Fibroblast of skin of abdomen (primary cell): ENCODE data around the gene THRSP. TPM values are rescaled to one million over a fixed set of nuclear protein-coding genes. Genes with fewer than 3 reads are reported as not detected.
"Not testable (repeated sequence)": the region's sequence is repeated elsewhere in the genome, so short reads cannot be mapped to it uniquely, and the experiment has no call there.

Experiments
- DNase-seq: peaks from one replicate; pipeline ENCODE4 v3.0.0-alpha.2; 2013
- polyA plus RNA-seq, 2 experiments: library from polyadenylated mRNA; unstranded; fragments of 120-200 nt; gene quantifications; one replicate each; pipeline ENCODE4 v1.2.1, GENCODE V29; 2013; ENCODE audit not compliant: insufficient read length in 2 of 2

Gene THRSP
- not detected for polyA plus RNA-seq (2013, experiment 1 of 2; ENCODE audit: insufficient read length)
- polyA plus RNA-seq (2013, experiment 2 of 2; ENCODE audit: insufficient read length) = not detected

- no peak for DNase-seq
These were observed at the start of gene THRSP for GRCh38 chr11:78063440-78064181. THRSP (plus strand) TSS chr11:78063861; CDS start chr11:78063882, 21 bp downstream.

- DNase-seq = not testable (repeated sequence)
These were observed 48.6 kb upstream of the THRSP start for GRCh38 chr11:78014937-78015520.

DNA sequence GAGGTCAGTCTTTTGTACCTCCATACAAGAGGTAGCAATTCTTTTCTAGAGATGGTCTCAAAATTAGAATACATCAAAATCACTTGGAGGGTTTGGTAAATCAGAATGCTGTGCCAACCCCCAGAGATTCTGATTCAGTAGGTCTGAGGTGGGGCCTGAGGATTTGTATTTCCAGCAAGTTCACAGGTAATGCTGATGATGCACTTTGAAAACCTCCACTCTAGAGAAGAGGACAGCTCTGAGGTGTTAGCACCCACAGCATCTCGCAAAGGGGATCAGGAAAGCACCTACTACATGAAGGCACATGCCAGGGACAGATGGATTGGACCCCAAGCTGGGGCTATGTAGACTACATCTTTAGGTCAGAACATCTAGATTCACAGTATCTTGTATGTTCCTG, 47.8 kb upstream of the THRSP start:
- no peak for DNase-seq

DNA sequence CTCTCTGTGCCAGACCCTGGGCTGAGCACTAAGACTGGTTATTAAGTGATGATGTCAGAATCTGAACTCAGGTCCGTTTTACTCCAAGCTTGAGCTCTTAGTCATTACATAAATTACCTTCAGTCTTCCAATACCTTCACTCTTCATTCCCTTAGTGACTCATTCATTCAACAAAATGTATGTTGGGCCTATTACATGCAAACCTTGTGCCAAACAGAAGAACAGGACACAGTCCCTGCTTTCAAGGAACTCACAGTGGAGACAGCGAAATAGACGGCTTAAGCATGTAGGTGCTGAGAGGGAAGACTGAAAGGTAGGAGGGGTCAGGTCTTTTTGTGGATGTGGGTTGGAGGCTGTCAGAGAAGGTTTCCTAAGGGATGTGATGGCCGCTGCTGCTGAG, 43.9 kb upstream of the THRSP start:
- DNase-seq = peak; percentile 38

DNA sequence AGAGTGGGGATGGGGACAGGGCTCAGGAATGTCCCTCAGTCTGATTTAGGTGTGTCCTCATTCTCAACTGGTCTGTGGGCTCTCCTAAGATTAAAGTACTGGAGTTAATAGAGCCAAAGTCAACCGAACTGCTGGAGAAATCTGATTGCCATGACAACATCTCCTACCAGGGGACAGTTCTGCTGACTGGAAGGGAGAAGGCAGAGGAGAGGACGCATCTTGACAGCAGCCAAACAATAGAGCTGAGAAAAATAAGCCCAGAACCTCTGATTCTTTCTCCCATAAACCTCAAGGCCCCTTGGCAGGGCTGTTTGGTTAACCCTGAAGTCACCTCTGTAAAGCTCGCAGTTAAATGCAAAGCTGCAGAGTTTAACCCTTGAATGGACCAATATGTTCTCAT, 43.4 kb upstream of the THRSP start:
- DNase-seq = no peak

- DNase-seq = no peak
These were observed 42.0 kb upstream of the THRSP start for GRCh38 chr11:78021611-78022010.

- no peak for DNase-seq
These were observed 41.0 kb upstream of the THRSP start, which contains the start of gene KCTD14 for GRCh38 chr11:78022397-78023396. KCTD14 (minus strand) TSS chr11:78023276; CDS start chr11:78023249, 27 bp downstream.

DNA sequence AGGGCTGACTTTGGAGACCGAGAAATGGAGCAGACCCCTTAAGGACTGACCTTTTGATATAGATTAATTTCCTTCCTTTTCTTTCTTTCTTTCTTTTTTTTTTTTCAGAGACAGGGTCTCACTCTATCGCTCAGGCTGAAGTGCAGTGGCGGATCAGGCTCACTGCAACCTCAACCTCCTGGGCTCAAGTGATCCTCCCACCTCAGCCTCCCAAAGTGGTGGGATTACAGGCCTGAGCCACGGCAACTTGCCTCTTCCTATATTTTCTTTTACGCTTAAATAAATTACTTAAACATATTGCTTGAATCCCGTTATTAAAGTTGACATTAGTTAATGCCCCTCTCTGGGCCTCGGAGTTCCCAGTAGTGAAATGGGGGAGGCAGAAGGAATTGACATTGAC, 40.2 kb upstream of the THRSP start:
- DNase-seq = no peak

- DNase-seq = no peak
These were observed 38.3 kb upstream of the THRSP start for GRCh38 chr11:78025378-78025777.

DNA sequence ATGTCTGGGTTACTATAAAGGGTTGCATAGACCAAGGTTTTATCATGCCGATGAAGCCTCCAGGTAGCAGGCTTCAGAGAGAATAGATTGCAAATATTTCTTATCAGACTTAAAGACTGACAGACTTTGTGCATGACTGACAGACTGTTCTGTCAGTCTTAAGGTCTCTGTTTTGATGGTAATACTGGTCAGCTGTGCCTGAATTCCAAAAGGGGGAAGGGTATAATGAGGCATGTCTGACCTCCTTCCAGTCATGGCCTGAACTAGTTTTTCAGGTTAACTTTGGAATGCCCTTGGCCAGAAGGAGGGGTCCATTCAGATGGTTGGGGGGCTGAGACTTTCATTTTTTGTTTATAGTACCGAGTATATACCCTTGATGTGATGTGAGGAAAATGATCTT, 35.9 kb upstream of the THRSP start:
- DNase-seq = no peak

- not testable (repeated sequence) for DNase-seq
These were observed 35.2 kb upstream of the THRSP start for GRCh38 chr11:78028423-78028822.

DNA sequence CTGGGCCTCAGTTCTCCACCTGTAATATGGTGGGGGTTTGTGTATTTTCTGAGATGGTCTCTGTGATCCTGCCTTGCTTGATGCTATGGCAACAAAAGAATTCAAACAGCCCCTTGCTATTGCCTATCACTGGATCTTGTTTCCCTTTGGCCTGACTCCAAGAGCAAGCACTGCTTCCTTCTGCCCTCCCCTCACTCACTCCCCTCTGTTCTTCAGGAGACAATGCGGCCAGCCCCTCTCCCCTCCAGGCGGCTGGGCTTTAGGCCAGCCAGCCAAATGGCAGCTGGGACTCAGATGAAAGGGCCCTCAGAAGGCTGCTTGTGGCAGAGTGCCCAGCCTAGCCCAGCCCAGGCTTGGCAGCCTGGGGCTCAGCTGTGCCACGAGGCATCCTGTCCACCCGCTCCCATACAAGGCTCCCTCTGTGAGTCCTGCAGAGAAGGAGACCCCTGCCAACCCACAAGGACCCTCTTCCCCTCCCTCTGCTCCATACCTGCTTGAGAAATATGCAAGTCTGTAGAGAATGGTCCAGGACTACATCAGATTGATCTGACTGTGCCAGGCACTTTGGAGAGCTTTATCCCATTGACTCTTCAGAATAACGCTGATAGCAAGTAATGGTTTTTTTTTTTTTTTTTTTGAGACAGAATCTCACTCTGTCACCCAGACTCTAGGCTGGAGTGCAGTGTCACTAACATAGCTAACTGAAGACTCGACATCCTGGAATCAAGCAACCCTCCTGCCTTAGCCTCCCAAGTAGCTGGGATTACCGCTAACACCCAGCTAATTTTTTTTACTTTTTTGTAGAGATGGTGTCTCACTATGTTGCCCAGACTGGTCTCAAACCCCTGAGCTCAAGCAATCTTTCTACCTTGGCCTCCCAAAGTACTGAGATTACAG, 33.0 kb upstream of the THRSP start:
- peak; percentile 59 for DNase-seq

DNA sequence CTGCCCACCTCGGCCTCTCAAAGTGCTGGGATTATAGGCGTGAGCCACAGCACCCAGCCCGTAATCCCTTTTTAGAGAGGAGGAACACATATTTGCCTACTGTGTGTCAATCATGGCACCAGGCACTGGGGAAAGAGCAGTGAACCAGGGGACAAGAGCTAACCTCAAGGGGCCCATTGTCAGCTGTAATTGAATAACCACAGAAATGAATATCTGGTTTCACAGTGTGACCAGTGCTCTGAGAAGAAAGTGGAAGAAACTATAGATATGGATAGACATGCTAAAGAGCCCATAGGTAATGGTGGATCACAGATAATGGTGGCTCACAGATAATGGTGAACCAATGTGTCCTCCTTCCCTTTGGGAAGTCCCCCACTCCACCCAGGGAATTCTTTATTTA, 32.0 kb upstream of the THRSP start:
- DNase-seq = no peak

GRCh38 chr11:78032090-78032489, 31.6 kb upstream of the THRSP start:
- no peak for DNase-seq

DNA sequence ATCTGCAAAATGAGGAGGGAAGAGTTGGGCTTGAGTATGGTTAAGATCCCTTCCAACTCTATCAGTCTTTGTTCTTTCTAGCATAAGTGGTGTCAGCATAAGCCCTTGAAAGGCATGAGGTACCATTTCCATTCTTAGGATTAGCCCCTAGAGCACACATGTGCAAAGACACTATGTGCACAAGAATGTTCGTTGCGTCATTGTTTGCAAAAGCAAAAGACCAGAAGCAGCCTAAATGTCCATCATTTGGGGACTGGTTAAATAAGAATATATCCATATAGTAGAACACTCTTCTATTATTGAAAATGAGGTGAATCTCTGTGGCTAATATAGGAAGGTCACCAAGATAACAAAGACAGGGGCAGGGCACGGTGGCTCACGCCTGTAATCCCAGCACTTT, 30.6 kb upstream of the THRSP start:
- no peak for DNase-seq

DNA sequence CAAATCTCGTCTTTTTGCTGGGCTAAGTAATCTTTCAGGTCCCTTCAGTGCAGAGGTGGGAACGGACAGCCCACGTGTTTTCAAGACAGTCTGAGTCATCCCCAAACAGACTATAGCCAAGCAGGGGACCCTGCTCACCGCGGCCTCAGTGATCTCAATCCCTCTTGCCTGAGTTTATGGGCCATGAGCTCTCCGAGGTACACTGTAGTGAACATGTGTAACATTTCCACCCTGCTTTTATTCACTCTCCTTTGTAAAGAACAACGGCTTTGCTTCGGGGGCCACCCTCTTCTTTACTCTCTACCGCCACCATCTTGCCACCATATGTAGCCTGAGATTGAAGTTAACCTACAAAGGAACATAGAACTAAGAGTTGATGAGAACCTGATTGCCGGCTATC, 29.0 kb upstream of the THRSP start:
- DNase-seq = no peak

GRCh38 chr11:78036313-78036712, 27.3 kb upstream of the THRSP start:
- no peak for DNase-seq

GRCh38 chr11:78037056-78037455, 26.6 kb upstream of the THRSP start:
- DNase-seq = no peak

DNA sequence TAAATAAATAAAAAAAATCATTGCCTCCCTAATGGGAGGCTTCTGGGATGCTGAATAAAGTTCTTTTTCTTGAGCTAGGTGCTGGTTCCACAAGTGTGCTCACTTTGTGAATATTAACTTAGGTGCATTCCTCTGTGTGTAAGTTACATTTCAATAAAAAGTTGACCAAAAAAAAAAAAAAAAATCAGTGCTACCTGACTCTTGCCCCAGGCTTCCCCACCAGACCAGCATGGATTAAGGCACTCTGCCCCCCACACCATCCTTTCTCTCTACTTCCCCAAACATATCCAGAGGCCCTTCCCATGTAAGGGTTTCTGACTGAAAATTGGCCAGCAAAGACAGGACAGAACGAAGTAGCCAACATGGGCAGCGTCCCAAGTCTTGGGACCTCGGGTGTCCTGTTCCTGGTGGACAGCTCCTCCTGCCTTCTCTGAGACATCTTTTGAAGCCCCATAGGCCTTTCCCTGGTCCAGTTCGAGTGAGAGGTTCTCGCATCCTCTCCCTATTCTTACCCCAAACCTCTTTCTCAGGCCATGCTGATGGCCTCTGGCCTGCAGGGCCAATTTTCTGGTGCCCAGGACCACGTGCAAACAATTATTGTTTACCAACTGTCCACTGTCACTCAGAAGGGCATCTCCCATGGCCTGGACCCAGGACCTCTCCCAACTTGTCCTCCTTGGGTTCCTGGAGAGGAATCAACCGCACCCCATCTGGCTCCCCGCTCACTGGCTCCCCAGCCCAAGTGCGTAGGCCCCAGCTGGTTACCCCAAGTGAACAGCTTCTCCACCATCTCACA, 25.6 kb upstream of the THRSP start:
- DNase-seq = no peak

DNA sequence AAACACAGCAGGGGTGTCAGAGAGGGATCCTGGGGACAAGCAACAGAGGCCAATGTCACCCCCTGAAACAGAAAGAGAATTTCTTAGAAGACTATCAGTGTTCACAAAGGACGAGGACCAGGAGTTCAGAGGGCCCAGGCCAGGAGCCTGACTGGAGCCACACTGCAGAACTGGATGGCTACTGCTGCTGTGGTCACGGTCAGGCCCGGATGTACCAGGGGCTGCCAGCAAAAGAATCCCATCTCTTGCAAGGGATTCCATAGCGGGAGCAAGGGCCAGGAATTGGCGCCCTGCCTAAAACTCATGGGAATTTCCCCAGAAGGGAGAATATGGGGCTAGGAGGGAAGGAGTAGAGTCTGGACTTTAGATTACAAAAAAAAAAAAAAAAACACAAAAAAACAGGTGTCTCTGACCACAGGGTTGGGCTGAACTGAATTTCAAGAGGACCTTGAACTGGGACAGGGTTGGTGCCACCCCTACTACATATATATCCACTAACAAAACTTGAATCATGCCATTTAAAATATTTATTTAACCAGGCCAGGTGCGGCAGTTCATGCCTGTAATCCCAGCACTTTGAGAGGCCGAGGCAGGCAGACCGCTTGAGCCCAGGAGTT, 24.9 kb upstream of the THRSP start:
- no peak for DNase-seq
